Psoas muscle (tissue), 8 donors: ENCODE results near the gene EPHB2. TPM values are rescaled to one million over a fixed set of nuclear protein-coding genes. Genes with fewer than 3 reads are reported as not detected.

Source experiments
- ATAC-seq, 4 donors: fragments of 200-7000 bp; cut with Tn5 transposase; one replicate each; pipeline ENCODE4 v1.9.1; 2020; ENCODE audit warnings: moderate library complexity in 3 of 4, mild to moderate bottlenecking in 2 of 4
- DNase-seq, 2 donors: peaks; one replicate each; pipeline ENCODE4 v3.0.0-alpha.2; 2020
- H3K27ac ChIP-seq: fragments of 200-600 bp; one replicate; pipeline ENCODE4 v1.8.0; 2022
- H3K27me3 ChIP-seq, 3 donors: fragments of 200-600 bp in 1 of 3; one replicate each; pipeline versions ENCODE4 v1.6.1 to v1.8.0; 2013 to 2022; ENCODE audit warnings: low read length in 2 of 3, mild to moderate bottlenecking in 2 of 3, moderate library complexity in 1 of 3; ENCODE audit not compliant: insufficient read depth in 3 of 3
- H3K36me3 ChIP-seq, 2 donors: fragments of 200-600 bp in 1 of 2; one replicate each; pipeline versions ENCODE4 v1.6.1 to v1.8.0; 2013 to 2022; ENCODE audit warnings: low read depth in 1 of 2, mild to moderate bottlenecking in 1 of 2, moderate library complexity in 1 of 2; ENCODE audit not compliant: insufficient read depth in 1 of 2
- H3K4me1 ChIP-seq: fragments of 200-600 bp; one replicate; pipeline ENCODE4 v1.8.0; 2022
- H3K4me3 ChIP-seq: fragments of 200-600 bp; one replicate; pipeline ENCODE4 v1.8.0; 2022; ENCODE audit warnings: mild to moderate bottlenecking
- H3K9me3 ChIP-seq: fragments of 200-600 bp; one replicate; pipeline ENCODE4 v1.8.0; 2022
- WGBS, 3 donors: extraction: QIAGEN DNeasy Blood & Tissue Kit; methylation state at CpG; one replicate each; pipeline versions ENCODE4 v1.1.6 to v1.1.7; 2013; 5-methylcytosine and 5-hydroxymethylcytosine counted together
- intact Hi-C, 2 donors: fragments of 100-400 bp; cut with DNase I; formaldehyde crosslinking; loops; one replicate each; pipeline versions ENCODE4 v1.11.0 to v1.14.2; 2022
- polyA plus RNA-seq, 3 donors: library from polyadenylated mRNA; stranded (reverse); fragments of 200-250 nt; gene quantifications; one replicate each; pipeline ENCODE4 v1.2.3, GENCODE V29; 2013
- total RNA-seq, 4 donors: library from RNA; stranded (reverse); fragmentation: NEBNext Ultra II Directional in 2 of 4; extraction: Animal tissue kit (Norgen Biotek cat#: 25700) in 2 of 4; gene quantifications; one replicate each; pipeline versions ENCODE4 v1.2.1 to v1.2.4, GENCODE V29; 2021 to 2023
- TF ChIP-seq, protein P1 (sequence below): fragments of 200-600 bp; IDR thresholded peaks from one replicate; pipeline ENCODE4 v1.8.0; 2022; ENCODE audit warnings: antibody characterized with exemption
- donor health status: healthy with polysubstance abuse.
- donor health status: DM: no; HTN: no; CAD: no; lungs with moderate emphysema.
- donor health status: Bipolar disorder and iron deficiency.
- donor health status: healthy.
- donor health status: DM: yes; HTN: yes; CAD: no.
- donor health status: DM: no; HTN: no; CAD: no.
- donor health status: DM: no; HTN: no; CAD: no.
- donor health status: DM: yes; HTN: yes; CAD: no.

The EPHB2 gene
- total and polyA plus RNA-seq, 7 donors: 0.06 to 2.1 (median 0.48) TPM; not detected in 1

DNA sequence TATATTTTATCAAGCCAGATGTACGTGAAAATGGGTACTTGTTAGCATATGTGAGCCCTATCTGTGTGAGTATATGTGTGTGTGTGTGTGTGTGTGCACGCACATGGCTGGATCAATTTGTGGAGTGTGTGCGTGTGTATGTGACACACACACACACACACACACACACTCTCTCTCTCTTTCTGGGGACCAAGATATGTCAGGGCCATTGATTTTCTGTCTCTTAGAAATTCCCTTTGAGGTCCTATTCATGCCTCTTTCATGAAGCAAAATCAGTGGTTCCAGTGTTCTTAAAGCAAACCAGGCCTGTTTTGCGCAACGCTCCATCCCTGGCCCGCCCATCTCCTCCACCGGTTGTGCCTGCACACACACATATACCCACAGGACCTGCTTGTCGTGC, 90.0 kb downstream of the EPHB2 start:
- TF ChIP-seq, protein P1, sequence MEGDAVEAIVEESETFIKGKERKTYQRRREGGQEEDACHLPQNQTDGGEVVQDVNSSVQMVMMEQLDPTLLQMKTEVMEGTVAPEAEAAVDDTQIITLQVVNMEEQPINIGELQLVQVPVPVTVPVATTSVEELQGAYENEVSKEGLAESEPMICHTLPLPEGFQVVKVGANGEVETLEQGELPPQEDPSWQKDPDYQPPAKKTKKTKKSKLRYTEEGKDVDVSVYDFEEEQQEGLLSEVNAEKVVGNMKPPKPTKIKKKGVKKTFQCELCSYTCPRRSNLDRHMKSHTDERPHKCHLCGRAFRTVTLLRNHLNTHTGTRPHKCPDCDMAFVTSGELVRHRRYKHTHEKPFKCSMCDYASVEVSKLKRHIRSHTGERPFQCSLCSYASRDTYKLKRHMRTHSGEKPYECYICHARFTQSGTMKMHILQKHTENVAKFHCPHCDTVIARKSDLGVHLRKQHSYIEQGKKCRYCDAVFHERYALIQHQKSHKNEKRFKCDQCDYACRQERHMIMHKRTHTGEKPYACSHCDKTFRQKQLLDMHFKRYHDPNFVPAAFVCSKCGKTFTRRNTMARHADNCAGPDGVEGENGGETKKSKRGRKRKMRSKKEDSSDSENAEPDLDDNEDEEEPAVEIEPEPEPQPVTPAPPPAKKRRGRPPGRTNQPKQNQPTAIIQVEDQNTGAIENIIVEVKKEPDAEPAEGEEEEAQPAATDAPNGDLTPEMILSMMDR: no peak

DNA sequence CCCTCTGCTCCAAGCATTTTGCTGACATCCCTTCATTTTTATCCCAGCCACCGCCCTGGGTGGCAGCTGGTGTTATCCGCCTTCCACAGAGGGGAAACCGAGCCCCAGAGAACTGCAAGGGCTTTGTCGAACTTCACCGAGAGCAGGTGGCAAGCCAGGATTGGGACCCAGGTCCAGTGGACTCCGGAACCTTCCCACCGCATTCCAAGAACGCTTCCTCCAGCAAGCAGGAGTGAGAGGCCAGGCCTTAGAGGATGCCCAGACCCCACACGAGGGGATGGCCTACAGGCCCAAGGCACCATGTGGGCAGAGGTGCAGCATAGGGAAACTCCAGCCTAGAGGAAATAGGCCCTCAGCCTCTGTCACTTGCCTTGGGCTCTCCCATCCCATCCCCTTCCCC, 90.7 kb downstream of the EPHB2 start:
- intact Hi-C loops: no loop called here
- DNase-seq (no peak), ATAC-seq (no peak)
- H3K9me3 ChIP-seq: no peaks in the 10 kb centered on the region
- 91 to 96% (median 91%) methylated on average over 9 of the region's 9 CpGs for WGBS, 3 donors
- TF ChIP-seq, protein P1: no peak
- H3K27ac ChIP-seq: no peak overlapping the region
- H3K4me3 ChIP-seq: no peak overlapping the region
- no peaks in the 10 kb centered on the region for H3K27me3 ChIP-seq
- no peaks in the 10 kb centered on the region for H3K4me1 ChIP-seq
- H3K36me3 ChIP-seq: no peaks in the 10 kb centered on the region

More for the DNA sequence above, 90.0 kb downstream of the EPHB2 start:
- Histone ChIP-seq H3K4me1 (no peaks in the 10 kb centered on the region), H3K27ac (no peak overlapping the region), H3K27me3 (no peaks in the 10 kb centered on the region), H3K4me3 (no peak overlapping the region), H3K9me3 (no peaks in the 10 kb centered on the region), H3K36me3 (no peaks in the 10 kb centered on the region)
- DNase-seq (no peak), ATAC-seq (no peak)
- 89 to 94% (median 92%) methylated on average over 8 of the region's 8 CpGs for WGBS, 3 donors
- intact Hi-C loops: no loop called here

DNA sequence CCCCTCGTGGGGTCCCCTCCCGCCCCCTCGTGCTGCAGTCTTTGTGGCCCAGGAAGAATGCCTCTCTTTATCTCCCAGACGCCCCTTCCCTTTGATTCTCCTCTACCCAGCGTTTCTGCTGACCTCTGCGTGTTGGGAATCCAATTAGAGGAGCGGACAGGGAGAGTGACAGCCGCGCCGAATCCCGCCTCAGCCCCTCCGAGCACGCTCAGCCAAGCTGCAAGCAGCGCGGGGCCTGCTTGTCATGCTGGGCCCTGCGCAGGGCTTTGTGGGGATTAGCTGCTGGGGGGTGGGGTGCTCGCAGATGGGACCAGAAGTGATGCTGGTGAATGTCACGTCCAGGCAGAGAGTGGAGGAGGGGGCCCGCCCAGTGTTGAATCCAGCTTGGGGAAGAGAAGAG, 91.1 kb downstream of the EPHB2 start:
- H3K27me3 ChIP-seq: no peaks in the 10 kb centered on the region
- no peak for ATAC-seq
- TF ChIP-seq, protein P1: no peak

DNA sequence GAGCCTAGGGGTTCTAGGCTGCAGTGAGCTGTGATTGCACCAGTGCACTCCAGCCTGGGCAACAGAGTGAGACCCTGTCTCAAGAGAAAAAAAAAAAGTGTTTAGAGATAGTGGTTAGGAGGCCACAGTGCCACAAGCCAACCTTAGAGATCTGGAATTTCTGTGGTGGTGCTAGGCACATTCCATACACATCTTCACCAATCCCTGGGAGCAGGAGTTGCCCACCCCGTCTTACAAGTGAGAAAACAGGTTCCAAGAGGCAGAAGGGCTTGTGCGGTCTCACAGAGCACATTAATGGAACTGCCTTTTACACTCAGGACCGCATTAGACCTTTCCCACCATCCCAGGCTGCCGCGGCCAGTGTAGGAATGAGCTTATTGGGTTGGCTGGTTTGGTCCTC, 93.2 kb downstream of the EPHB2 start:
- 96 to 97% (median 96%) methylated on average over 5 of the region's 5 CpGs for WGBS, 3 donors
- intact Hi-C loops: no loop called here
- no peak overlapping the region for H3K4me3 ChIP-seq
- no peak for DNase-seq
- H3K9me3 ChIP-seq: no peaks in the 10 kb centered on the region
- no peaks in the 10 kb centered on the region for H3K36me3 ChIP-seq
- no peak for ATAC-seq
- no peak overlapping the region for H3K27ac ChIP-seq
- peaks cover 3% of the 10 kb centered on the region for H3K4me1 ChIP-seq
- TF ChIP-seq, protein P1: no peak
- H3K27me3 ChIP-seq: no peaks in the 10 kb centered on the region

More for the DNA sequence above, 91.1 kb downstream of the EPHB2 start:
- no peak for DNase-seq
- no peaks in the 10 kb centered on the region for H3K9me3 ChIP-seq
- H3K27ac ChIP-seq: no peak overlapping the region
- intact Hi-C loops: no loop called here
- 79 to 89% (median 82%) methylated on average over 18 to 19 of the region's 19 CpGs for WGBS, 3 donors
- no peak overlapping the region for H3K4me3 ChIP-seq
- H3K36me3 ChIP-seq: no peaks in the 10 kb centered on the region
- no peaks in the 10 kb centered on the region for H3K4me1 ChIP-seq

DNA sequence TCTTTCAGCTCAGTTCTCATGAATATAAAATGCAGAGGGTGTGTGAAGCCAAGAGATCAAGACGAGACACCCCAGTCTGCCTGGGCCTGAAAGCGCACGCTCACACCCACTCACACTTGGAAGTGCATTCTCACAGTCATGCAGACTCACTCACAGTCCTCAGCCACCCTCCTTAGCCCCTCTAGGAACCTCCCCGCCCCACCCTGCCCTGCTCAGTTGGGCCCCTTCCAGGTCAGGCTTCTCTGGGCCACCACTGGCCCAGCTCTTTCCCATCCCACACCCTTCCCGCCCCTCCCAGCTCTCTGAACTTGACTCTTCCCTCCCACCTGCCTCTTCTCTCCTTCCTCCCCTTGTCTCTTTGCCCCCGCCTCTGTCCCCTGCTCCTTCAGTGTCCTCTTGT, 93.8 kb downstream of the EPHB2 start:
- peaks cover 5% of the 10 kb centered on the region for H3K4me1 ChIP-seq
- 65 to 71% (median 69%) methylated on average over 6 of the region's 6 CpGs for WGBS, 3 donors
- TF ChIP-seq, protein P1: no peak
- H3K4me3 ChIP-seq: no peak overlapping the region
- no peak for ATAC-seq
- H3K36me3 ChIP-seq: no peaks in the 10 kb centered on the region
- H3K27me3 ChIP-seq: no peaks in the 10 kb centered on the region
- H3K9me3 ChIP-seq: no peaks in the 10 kb centered on the region
- peak in 1 of 2 donors; percentile 28 for DNase-seq
- no peak overlapping the region for H3K27ac ChIP-seq
- intact Hi-C loops: no loop called here
